ENCODE measurements around the gene CACNG4.
"Not testable (repeated sequence)": the region's sequence is repeated elsewhere in the genome, so short reads cannot be mapped to it uniquely, and the experiment has no call there.

CACNG4 gene

GRCh38 chr17:67018471-67019434, 54.2 kb downstream of the CACNG4 start:
- no peak for DNase-seq (ENCODE audit: low spot score)

GRCh38 chr17:67019809-67020208, 55.3 kb downstream of the CACNG4 start:
- no peak for DNase-seq (ENCODE audit: low spot score)

- no peak for DNase-seq (ENCODE audit: low spot score)
Measured at GRCh38 chr17:67020293-67020766, 55.8 kb downstream of the CACNG4 start.

DNA sequence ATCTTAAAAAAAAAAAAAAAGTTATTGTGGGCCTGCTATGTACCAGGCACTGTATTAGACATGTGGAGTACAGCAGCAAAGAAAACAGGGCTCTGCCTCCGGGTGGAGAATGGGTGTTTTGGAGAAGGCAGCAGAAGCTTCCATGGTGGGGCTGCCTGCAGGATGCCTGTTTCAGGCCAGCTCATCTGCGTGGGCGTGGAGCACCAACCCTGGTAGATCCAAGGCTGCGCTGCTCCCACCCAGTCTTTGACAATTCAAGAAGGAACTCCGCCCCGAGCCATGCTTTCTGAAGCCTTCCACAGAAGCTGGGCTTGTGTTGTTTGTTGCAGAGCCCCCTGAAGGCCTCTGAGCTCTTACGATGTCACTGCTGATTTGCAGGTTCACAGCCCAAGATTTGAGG, 56.7 kb downstream of the CACNG4 start:
- no peak for DNase-seq (ENCODE audit: low spot score)

DNA sequence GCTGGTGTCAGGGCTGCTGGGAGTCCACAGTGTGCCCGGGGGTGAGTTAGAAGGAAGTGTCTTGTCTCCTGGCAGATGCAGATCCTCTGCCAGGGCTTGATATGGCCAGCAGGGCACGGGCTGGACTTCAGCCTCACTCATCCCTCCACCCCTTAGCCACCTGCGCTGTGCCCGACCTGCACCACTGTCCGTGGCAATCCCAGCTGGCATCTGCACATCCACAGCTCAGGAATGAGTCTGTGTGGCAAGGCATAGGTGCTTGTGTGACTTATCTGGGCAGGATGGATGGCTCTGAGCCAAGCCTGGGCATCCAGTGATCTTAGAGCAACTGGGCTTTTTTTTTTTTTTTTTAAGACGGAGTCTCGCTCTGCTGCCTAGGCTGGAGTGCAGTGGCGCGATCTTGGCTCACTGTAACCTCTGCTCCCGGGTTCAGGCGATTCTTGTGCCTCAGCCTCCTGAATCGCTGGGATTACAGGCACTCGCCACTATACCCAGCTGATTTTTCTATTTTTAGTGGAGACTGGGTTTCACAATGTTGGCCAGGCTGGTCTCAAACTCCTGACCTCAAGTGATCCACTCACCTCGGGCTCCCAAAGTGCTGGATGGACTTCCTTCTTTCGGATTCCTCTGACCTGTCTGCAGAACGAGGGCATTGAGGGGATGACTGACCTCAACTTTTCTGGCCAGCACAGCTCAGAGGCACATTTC, 57.4 kb downstream of the CACNG4 start:
- DNase-seq (ENCODE audit: low spot score): no peak

- no peak for DNase-seq (ENCODE audit: low spot score)
Measured at GRCh38 chr17:67022451-67022810, 57.9 kb downstream of the CACNG4 start.

GRCh38 chr17:67024736-67025135, 60.2 kb downstream of the CACNG4 start:
- DNase-seq (ENCODE audit: low spot score): no peak

DNA sequence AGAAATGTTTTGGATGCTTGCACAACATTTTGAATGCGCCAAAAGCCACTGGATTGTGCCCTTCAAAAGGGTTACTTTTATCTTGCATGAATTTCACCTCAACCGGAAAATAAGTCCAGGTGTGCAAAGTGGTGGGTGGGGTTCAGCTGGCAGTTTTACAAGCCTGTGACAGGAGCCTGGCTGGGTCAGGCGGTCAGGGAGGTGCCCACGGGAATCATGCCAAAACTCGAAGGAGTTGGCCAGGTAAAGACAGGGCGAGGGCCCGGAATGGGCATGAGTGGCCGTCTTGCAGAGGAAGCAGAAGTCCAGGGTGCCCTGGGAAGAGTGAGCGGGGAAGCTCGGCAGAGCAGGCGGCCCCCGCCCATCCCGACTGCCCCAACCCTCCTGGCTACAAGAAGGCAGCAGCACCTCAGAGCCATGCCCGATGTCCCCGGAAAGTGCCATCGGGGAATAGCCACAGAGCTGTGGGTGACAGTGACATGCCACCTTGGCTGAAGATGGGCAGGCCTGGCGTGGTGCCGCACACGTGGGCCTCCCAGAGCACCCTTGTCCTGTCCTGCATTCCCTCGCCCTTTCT, 60.8 kb downstream of the CACNG4 start:
- peak; percentile 67 for DNase-seq (ENCODE audit: low spot score)

- no peak for DNase-seq (ENCODE audit: low spot score)
Measured at GRCh38 chr17:67026341-67026740, 61.8 kb downstream of the CACNG4 start.

DNA sequence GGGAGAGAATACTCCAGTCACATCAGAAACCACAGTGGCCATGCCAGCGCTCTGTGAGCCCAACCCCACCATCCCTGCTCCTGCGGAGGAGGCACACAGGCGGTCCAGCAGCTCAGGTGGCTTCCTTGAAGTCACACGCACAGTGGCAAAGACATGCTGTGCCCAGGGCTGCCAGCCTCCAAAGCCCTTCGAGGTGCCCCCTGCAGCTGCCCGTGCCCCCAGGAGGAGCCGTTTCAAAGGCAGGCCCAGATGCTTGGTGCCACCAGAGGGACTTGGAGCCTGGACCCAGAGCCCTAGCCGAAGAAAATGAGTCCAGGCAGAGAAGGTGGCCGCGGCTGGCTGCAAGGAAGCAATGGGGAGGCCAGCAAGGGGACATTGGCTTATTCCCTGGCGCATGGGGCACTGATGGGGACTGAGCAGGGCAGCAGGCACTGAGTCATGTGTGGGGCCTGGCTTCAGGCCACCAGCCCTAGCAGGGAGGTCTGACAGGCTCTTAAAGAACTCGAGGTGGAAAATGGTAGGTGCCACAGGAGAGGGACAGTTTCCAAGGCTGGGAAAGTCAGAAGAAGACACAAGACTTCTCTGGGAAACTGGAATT, 62.6 kb downstream of the CACNG4 start:
- DNase-seq (ENCODE audit: low spot score): peak; percentile 14

DNA sequence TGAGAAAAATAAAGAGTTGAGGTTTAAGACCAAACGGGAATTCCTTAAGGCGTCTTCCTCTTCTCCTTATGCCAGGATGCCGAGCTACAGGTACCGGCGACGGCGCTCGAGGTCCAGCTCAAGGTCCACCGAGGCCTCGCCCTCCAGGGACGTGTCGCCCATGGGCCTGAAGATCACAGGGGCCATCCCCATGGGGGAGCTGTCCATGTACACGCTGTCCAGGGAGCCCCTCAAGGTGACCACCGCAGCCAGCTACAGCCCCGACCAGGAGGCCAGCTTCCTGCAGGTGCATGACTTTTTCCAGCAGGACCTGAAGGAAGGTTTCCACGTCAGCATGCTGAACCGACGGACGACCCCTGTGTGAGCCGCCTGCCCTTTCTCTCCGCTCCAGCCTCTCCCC, 66.1 kb downstream of the CACNG4 start:
- DNase-seq (ENCODE audit: low spot score): no peak

DNA sequence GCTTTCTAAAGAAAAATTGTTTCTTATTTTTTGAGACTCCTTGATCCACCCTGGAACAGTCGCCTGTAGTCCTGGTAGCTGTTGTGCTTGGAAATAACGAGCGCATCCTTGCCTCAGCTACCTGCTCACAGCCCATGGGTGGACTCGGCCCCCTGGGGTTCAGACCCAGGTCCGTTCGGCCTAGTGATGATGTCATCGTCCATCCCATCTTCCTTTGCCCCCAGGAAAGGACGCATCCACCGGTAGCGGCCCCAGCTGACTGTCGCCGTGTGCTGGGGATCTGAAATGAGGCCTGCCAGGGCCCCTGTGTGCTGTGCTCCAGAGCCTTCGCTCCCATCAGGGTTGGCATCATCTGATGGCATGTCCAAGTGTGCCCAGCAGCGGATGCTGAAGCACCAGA, 67.9 kb downstream of the CACNG4 start:
- DNase-seq (ENCODE audit: low spot score): no peak

DNA sequence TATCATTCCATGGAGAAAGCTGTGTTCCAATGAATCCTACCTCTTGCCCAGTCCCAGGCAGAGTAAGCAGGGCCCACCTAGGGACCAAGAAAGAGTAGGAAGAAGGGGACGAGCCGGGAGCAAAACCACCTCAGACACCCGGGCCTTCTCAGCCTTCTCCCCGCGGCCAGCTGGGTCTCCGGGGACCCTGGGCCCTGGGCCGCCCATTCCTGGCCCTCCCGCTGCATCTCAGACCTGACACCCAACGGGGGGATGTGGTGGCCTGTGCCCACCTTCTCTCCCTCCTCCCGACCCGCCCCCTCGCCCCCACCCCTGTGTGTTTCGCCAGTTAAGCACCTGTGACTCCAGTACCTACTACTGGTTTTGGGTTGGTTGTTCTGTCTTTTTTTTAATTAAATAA, 68.5 kb downstream of the CACNG4 start:
- DNase-seq (ENCODE audit: low spot score): no peak

GRCh38 chr17:67033613-67034012, 69.1 kb downstream of the CACNG4 start:
- no peak for DNase-seq (ENCODE audit: low spot score)

GRCh38 chr17:67035131-67036083, 70.9 kb downstream of the CACNG4 start:
- no peak for DNase-seq (ENCODE audit: low spot score)

GRCh38 chr17:67038861-67039365, 74.4 kb downstream of the CACNG4 start:
- no peak for DNase-seq (ENCODE audit: low spot score)

- no peak for DNase-seq (ENCODE audit: low spot score)
Measured at GRCh38 chr17:67040652-67041051, 76.1 kb downstream of the CACNG4 start.

- DNase-seq (ENCODE audit: low spot score): not testable (repeated sequence)
Measured at GRCh38 chr17:67041119-67041518, 76.6 kb downstream of the CACNG4 start.

DNA sequence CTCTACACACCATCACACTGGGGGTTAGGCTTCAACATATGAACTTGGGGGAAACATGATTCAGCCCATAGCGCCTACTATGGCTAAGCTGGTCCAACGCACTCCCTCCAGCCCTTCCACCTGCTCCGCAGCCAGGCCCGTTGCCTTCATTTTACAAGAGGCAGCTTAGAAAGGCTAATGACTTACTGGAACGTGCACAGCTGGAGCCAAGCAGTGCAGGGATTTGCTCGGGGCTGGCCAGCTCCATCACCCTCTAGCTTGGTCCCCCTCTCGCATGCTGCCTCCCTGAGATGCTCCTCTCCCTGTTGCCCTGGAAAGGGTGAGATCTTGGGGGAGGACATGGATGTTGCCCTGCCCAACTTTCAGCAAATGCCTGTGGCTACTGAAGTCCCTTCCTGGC, 77.0 kb downstream of the CACNG4 start:
- DNase-seq (ENCODE audit: low spot score): no peak

- DNase-seq (ENCODE audit: low spot score): no peak
Measured at GRCh38 chr17:67041941-67042899, 77.7 kb downstream of the CACNG4 start.

All from LoVo (cell line).